Muscle layer of colon (tissue), 2 donors: ENCODE measurements around the gene PI3.
"Not testable (repeated sequence)": the region's sequence is repeated elsewhere in the genome, so short reads cannot be mapped to it uniquely, and the experiment has no call there.

ENCODE experiments used
- H3K27ac ChIP-seq: one replicate; pipeline ENCODE4 v1.7.0; 2013; ENCODE audit warnings: low read depth, mild to moderate bottlenecking, low read length, moderate library complexity
- H3K27me3 ChIP-seq, 2 donors: one replicate each; pipeline ENCODE4 v1.7.0; 2013; ENCODE audit warnings: low read length in 2 of 2, mild to moderate bottlenecking in 2 of 2; ENCODE audit not compliant: insufficient read depth in 2 of 2, control insufficient read depth in 1 of 2
- H3K36me3 ChIP-seq: one replicate; pipeline ENCODE4 v1.7.0; 2013; ENCODE audit warnings: mild to moderate bottlenecking, low read length; ENCODE audit not compliant: insufficient read depth
- H3K4me1 ChIP-seq: one replicate; pipeline ENCODE4 v1.7.0; 2013; ENCODE audit warnings: mild to moderate bottlenecking, low read length; ENCODE audit not compliant: insufficient read depth
- H3K4me3 ChIP-seq, 2 donors: one replicate each; pipeline ENCODE4 v1.7.0; 2013; ENCODE audit warnings: low read length in 2 of 2, low read depth in 1 of 2, mild to moderate bottlenecking in 1 of 2, moderate library complexity in 1 of 2
- H3K9ac ChIP-seq: one replicate; pipeline ENCODE4 v1.7.0; 2013; ENCODE audit warnings: low read length
- H3K9me3 ChIP-seq: one replicate; pipeline ENCODE4 v1.7.0; 2013; ENCODE audit warnings: mild to moderate bottlenecking, low read length
- donor health status: abdominal sarcoma.
- donor health status: Adenocarcinoma of cecum.

The PI3 gene

GRCh38 chr20:45154794-45155193 is 19.9 kb upstream of the PI3 start:
- H3K9ac ChIP-seq, H3K27me3 ChIP-seq, H3K4me3 ChIP-seq, H3K36me3 ChIP-seq, H3K9me3 ChIP-seq, H3K27ac ChIP-seq: not testable (repeated sequence)
- H3K4me1 ChIP-seq, result peaks cover 12% of the 10 kb centered on the region

- H3K36me3 ChIP-seq, result no peaks in the 10 kb centered on the region
- H3K27me3 ChIP-seq, result no peaks in the 10 kb centered on the region
- no peak overlapping the region for H3K4me3 ChIP-seq
- H3K9ac ChIP-seq, result no peak overlapping the region
- H3K27ac ChIP-seq, result no peak overlapping the region
- no peaks in the 10 kb centered on the region for H3K9me3 ChIP-seq
- peaks cover 12% of the 10 kb centered on the region for H3K4me1 ChIP-seq
These were observed 18.0 kb upstream of the PI3 start for GRCh38 chr20:45156713-45157112.

- H3K4me1 ChIP-seq, result peaks cover 12% of the 10 kb centered on the region
- H3K9ac ChIP-seq, result no peak overlapping the region
- no peak overlapping the region for H3K27ac ChIP-seq
- H3K27me3 ChIP-seq, result no peaks in the 10 kb centered on the region
- no peak overlapping the region for H3K4me3 ChIP-seq
- H3K9me3 ChIP-seq, result no peaks in the 10 kb centered on the region
- no peaks in the 10 kb centered on the region for H3K36me3 ChIP-seq
These were observed 16.7 kb upstream of the PI3 start for GRCh38 chr20:45157962-45158361.

- Histone ChIP-seq H3K36me3 (no peaks in the 10 kb centered on the region), H3K27ac (no peak overlapping the region), H3K9ac (no peak overlapping the region), H3K9me3 (no peaks in the 10 kb centered on the region), H3K27me3 (no peaks in the 10 kb centered on the region), H3K4me3 (no peak overlapping the region), H3K4me1 (peaks cover 2% of the 10 kb centered on the region)
These were observed 11.5 kb upstream of the PI3 start for GRCh38 chr20:45163083-45163803.

GRCh38 chr20:45164906-45165305 is 9.8 kb upstream of the PI3 start:
- Histone ChIP-seq H3K9me3 (no peaks in the 10 kb centered on the region), H3K27ac (no peak overlapping the region), H3K36me3 (no peaks in the 10 kb centered on the region), H3K9ac (no peak overlapping the region), H3K4me3 (no peak overlapping the region), H3K4me1 (no peaks in the 10 kb centered on the region), H3K27me3 (no peaks in the 10 kb centered on the region)

- H3K4me1 ChIP-seq, result no peaks in the 10 kb centered on the region
- H3K27me3 ChIP-seq, result no peaks in the 10 kb centered on the region
- no peaks in the 10 kb centered on the region for H3K36me3 ChIP-seq
- H3K4me3 ChIP-seq, result no peak overlapping the region
- no peak overlapping the region for H3K9ac ChIP-seq
- no peak overlapping the region for H3K27ac ChIP-seq
- no peaks in the 10 kb centered on the region for H3K9me3 ChIP-seq
These were observed 1.2 kb upstream of the PI3 start for GRCh38 chr20:45173522-45173921.

GRCh38 chr20:45176526-45177267 is 2.0 kb downstream of the PI3 start:
- no peaks in the 10 kb centered on the region for H3K4me1 ChIP-seq
- no peak overlapping the region for H3K9ac ChIP-seq
- H3K4me3 ChIP-seq, result no peak overlapping the region
- no peaks in the 10 kb centered on the region for H3K36me3 ChIP-seq
- no peaks in the 10 kb centered on the region for H3K27me3 ChIP-seq
- H3K27ac ChIP-seq, result no peak overlapping the region
- H3K9me3 ChIP-seq, result no peaks in the 10 kb centered on the region

- H3K9me3 ChIP-seq, result no peaks in the 10 kb centered on the region
- H3K27ac ChIP-seq, result no peak overlapping the region
- no peaks in the 10 kb centered on the region for H3K27me3 ChIP-seq
- H3K4me1 ChIP-seq, result no peaks in the 10 kb centered on the region
- H3K9ac ChIP-seq, result no peak overlapping the region
- no peak overlapping the region for H3K4me3 ChIP-seq
- H3K36me3 ChIP-seq, result no peaks in the 10 kb centered on the region
These were observed 4.5 kb downstream of the PI3 start for GRCh38 chr20:45179166-45179565.

- H3K36me3 ChIP-seq, result no peaks in the 10 kb centered on the region
- H3K9me3 ChIP-seq, result no peaks in the 10 kb centered on the region
- H3K4me1 ChIP-seq, result no peaks in the 10 kb centered on the region
- H3K9ac ChIP-seq, result no peak overlapping the region
- no peak overlapping the region for H3K4me3 ChIP-seq
- H3K27me3 ChIP-seq, result no peaks in the 10 kb centered on the region
- H3K27ac ChIP-seq, result no peak overlapping the region
These were observed 6.9 kb downstream of the PI3 start for GRCh38 chr20:45181639-45182038.

GRCh38 chr20:45183084-45183483 is 8.4 kb downstream of the PI3 start:
- H3K36me3 ChIP-seq, result no peaks in the 10 kb centered on the region
- no peaks in the 10 kb centered on the region for H3K27me3 ChIP-seq
- no peak overlapping the region for H3K9ac ChIP-seq
- H3K9me3 ChIP-seq, result no peaks in the 10 kb centered on the region
- H3K27ac ChIP-seq, result no peak overlapping the region
- H3K4me1 ChIP-seq, result no peaks in the 10 kb centered on the region
- H3K4me3 ChIP-seq, result no peak overlapping the region

GRCh38 chr20:45187693-45188092 is 13.0 kb downstream of the PI3 start:
- no peaks in the 10 kb centered on the region for H3K36me3 ChIP-seq
- H3K4me3 ChIP-seq, result no peak overlapping the region
- H3K27ac ChIP-seq, result no peak overlapping the region
- H3K27me3 ChIP-seq, result no peaks in the 10 kb centered on the region
- H3K4me1 ChIP-seq, result no peaks in the 10 kb centered on the region
- H3K9me3 ChIP-seq, result no peaks in the 10 kb centered on the region
- no peak overlapping the region for H3K9ac ChIP-seq
